Left hindlimb (tissue), 1 donor: ENCODE results near the gene GLRX5.
A peak's percentile ranks its signal among the peaks of the same experiment; 100 is the strongest.
"Not testable (repeated sequence)": the region's sequence is repeated elsewhere in the genome, so short reads cannot be mapped to it uniquely, and the experiment has no call there.

Experiments
- DNase-seq: peaks from one replicate; pipeline ENCODE4 v3.0.0-alpha.2; 2018

GLRX5 gene

DNA sequence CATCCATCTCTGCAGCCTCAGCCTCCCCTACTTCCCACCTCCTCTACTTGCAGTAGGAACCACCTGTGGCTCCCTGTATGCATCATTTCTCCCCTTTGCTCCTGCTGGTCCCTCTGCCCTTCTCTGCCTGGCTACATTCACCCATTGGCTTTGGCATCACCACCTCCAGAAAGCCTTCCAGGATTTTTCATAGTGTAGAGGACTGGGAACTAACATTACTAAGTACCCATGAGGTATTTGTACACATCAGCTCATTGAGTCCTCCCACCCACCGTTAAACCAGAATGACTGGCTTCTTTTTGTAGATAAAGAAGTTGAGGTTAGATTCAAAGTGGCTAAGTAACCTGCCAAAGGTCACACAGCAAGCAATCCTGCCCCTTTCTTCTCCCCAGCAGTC, 35.5 kb upstream of the GLRX5 start:
- DNase-seq: no peak

GRCh38 chr14:95500201-95500681, 34.6 kb upstream of the GLRX5 start:
- no peak for DNase-seq

DNA sequence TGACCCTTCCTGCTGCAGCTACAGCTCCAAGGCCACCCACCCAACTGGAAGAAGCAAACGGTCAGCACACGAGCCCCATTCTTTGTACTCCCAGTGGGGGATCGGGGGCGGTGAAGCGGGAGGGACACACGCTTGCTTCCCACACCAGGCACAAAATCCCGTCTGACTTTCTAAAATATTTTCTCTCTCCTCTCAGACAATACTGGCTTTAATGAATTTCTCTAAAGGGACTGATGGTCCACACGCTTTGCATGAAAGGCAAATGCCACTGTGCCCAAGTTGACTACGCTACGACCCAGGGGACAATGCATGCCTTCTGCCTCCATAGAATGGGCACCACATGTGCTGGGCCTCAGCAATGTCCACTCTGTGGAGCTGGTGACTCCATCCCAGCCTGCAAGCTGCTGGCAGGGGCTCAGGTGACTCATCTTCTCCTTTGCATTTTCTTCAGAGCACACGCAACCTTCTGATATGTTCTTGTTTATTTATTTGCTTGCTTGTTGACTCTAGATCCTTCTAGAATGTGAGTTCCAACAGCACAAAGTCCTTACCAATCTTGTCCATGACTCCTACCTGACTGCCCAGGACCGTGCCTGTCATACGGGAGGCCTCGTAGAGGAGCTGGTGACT, 34.0 kb upstream of the GLRX5 start:
- DNase-seq: no peak

DNA sequence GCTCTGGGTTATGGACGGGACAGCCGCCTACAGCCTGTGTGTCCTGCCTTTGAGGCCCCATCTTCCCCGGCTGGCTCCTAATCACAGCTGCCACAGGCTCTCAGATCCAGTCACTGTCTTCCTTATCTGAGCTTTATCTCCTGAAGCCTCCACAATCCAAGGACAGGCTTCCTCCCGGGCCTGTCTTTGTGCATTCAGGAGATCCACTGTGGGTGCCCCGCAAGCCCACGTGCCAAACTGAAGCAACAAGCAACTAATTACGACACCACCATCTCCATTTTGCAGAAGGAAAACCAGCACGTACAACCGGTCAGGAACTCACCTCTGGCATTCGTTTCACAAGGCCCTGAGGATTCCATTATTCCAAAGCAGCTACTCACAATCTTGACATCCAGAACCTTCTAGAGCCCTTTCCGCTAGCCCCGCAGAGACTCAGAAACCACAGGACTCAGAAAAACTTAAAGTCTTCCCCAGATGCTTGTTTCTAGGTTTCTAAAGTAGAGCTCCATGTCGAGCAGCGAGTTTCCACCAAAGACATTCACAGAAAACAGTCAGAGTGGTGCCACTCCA, 32.4 kb upstream of the GLRX5 start:
- no peak for DNase-seq

GRCh38 chr14:95503365-95504134, 31.3 kb upstream of the GLRX5 start:
- DNase-seq: no peak

- no peak for DNase-seq
Measured at GRCh38 chr14:95504135-95505029, 30.5 kb upstream of the GLRX5 start.

DNA sequence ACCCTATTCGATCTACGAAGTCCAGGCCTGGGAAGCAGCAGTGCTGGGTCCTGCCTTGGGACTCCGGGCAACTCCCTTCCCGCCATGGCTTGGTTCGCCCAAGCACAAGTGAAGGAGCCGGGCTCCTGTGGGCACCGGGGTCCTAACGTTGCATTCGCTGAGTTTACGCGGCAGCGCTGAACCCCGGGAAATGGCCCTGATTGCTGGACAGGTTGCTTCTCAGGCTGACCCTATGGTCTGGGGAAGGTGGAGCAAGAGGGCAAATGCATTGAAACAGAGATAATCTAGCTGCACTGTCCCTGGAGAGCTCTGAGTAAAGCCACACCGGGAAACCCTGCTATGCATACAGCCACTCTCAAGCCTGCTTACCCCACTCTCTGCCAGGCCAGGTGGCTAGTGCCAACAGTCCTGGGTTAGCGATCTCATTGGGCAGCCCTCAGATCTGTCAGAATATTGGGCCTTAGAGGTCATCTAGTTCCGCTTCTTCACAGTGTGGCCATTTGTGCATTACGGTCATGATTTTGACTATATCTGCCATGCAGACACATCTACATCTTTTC, 29.7 kb upstream of the GLRX5 start:
- no peak for DNase-seq

DNA sequence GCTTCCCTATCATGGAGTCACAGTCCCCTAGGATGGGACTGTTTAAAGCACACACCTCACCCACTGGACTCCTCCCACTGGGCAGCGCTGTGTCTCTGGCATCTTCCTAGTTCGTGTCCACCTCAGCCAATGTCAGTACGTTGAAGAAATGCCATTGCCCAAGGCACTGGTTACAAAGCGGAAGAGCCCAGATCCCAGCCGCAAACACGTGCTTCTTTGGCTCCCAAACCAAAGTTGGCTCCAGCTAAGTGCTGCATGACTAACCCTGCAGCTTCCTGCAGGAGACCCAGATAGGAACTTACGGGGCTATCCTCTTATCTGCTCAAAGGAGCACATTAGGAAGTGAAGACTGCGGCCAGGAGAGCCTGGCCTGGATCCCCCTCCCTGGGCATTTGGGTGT, 27.7 kb upstream of the GLRX5 start:
- no peak for DNase-seq

DNA sequence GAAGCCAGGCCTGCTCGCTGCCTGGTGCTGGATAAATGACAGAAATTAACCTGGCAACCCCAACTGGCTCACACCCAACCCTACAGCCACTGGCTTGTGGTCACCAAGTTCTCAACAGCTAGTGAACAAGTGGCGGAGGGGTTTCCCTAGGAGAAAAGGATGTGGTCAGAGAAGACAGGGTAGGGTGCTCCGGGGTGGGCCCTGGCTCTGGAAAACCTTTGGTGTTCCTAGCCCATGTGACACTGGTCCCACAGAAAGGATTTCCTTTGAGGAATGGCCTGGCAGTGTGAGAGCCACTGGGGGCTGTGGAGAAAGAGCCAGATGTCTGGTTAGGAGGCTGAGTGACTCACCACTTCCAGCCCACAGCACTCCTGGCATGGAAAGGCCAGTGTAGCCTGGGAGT, 27.1 kb upstream of the GLRX5 start:
- DNase-seq: no peak

GRCh38 chr14:95508377-95508776, 26.5 kb upstream of the GLRX5 start:
- DNase-seq: no peak

DNA sequence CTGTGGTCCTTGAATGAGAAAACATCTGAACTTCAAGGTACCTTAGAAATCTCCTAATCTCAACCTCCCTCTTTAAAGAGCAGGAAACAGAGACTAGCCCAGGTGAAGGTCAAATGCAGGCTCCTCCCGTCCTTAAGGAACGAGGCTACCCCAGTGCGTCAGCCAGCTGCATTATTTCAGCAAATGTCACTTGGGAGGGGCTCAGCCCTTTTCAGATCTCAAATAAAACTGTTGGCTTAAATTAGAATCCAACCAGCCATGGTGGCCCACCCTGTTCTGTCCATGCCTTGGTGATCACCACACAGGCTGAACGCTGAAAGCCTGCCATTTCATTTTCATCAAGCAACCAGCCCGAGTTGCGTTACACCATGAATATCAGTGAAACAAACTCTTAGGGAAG, 25.4 kb upstream of the GLRX5 start:
- no peak for DNase-seq

- DNase-seq: not testable (repeated sequence)
Measured at GRCh38 chr14:95510344-95510743, 24.5 kb upstream of the GLRX5 start.

GRCh38 chr14:95510804-95511203, 24.0 kb upstream of the GLRX5 start:
- DNase-seq: no peak

- no peak for DNase-seq
Measured at GRCh38 chr14:95511687-95512086, 23.2 kb upstream of the GLRX5 start.

- no peak for DNase-seq
Measured at GRCh38 chr14:95513291-95513690, 21.6 kb upstream of the GLRX5 start.

DNA sequence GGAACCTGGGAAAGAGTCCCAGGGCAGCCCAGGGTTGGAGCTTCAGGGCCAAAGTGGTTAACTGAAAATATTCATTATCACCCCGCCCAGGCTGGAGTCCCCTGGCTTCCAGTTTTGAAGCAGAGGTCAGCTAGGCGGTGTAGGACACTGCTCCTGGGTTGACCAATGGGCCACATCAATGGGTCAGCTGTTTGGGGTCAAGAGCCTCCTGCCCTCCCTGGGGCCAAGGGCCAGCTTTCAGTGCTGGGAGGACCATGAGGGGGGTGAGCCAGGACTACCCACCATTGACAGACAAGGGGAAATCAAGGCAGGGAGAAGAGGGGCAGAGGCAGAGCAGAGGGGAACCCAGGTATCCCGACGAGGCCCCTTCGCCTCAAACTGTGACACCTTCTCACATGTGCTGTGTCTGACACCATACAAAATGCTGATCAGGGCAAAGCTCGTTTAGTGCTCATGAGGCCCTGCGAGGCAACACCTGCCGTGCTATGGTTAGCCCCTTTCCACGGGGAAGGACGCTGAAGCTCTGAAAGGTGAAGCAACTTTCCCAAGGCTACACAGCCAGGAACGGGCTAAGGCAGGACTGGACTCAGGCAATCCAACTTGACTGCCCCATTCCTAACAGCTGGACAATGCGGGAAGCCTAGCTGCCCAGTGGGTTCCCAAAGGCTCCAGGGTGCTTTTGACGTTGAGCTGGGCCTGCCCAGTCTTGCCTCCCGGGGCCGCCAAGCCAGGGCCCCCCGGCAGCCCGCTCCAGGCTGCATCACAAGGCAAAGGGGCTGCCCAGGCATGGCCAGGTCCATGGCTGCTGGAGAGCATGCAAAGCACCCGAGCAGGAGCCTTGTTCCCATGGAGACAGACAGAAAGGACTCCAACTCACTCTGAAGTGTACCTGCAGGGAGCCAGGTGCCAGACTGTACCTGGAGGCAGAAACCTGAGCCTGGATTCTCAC, 20.4 kb upstream of the GLRX5 start:
- DNase-seq: no peak

DNA sequence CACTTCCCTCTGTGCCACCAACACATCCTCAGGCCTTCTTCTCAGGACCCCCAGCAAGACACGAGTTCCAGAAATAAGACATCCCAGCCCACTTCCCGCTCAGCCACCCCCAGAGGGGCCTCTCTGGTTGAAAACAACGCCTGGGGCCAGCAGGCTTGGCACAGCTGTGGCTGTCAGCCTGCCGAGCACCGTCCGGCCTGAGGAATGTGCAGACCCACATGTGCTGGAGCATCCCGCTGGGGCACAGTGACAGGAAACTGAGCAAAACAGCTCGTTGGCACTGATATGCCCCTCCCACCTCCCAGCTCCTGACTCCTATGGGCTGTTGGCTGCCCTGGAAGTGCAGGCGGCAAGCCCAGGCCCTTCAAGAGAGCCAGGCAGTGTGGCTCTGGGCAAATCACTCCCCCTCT, 19.8 kb upstream of the GLRX5 start:
- peak; percentile 86 for DNase-seq

DNA sequence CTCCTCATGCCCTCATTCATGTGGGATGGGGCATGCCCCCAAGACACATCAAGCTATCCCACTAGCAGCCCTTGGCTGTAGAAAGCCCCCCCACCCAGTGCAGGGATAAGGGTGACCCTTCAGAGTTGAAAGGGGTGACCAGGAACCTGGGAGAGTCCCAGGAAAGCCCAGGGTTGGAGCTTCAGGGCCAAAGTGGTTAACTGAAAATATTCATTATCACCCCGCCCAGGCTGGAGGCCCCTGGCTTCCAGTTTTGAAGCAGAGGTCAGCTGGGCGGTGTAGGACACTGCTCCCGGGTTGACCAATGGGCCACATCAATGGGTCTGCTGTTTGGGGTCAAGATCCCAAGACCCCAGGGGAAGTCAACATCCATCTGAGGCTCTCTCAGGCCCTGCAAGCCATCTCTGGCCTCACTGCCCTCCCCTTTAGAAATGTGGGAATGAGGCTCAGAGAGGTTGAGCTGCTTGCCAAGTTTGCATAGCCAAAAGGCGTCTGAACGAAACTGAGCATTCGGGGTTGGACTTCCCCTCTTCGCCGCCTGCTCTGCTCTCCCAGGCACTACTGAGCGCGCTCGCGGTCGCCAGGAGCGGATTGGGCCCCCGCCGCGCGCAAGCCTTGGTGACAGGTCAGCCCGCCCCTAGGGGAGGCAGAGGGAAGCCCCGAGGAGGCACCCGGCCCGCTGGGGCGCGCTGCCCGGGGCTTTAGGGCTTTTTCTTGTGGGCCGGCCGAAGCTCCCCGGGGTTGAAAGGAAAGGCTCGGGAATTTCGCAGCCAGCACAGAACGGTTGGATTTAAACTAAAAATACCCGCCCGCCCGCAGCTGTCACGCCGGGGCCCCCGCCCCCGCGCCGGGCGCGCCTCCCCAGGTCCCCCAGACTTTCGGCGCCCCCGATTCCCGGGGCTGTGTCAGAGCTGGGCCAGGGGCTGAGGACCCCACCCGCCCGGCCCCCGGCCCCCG, 19.0 kb upstream of the GLRX5 start:
- DNase-seq: peak; percentile 77

- peak; percentile 63 for DNase-seq
Measured at GRCh38 chr14:95516554-95517181, 18.2 kb upstream of the GLRX5 start, which contains the start of gene SYNE3. Gene SYNE3, minus strand, starts transcription at chr14:95516650. Its CDS starts 40,829 bp downstream, at chr14:95475821.
